Measurements from ENCODE around the gene JPH3. TPM values are rescaled to one million over a fixed set of nuclear protein-coding genes. Genes with fewer than 3 reads are reported as not detected.

The JPH3 gene
- total RNA-seq, 1 experiment from 2014 or later: 32.7 TPM

GRCh38 chr16:87611456-87611855 is 9.1 kb downstream of the JPH3 start:
- Histone ChIP-seq H3K56ac (ENCODE audit: insufficient read length, low read depth, low read length) (no peak overlapping the region), H3K9ac (ENCODE audit: extremely low read depth, insufficient read length, low read length) (no peak overlapping the region), H2AFZ (ENCODE audit: low read length) (no peak overlapping the region), H2BK120ac (ENCODE audit: low read depth, low read length, poor library complexity, severe bottlenecking) (no peak overlapping the region), H3K14ac (ENCODE audit: insufficient read depth, low read length) (no peak overlapping the region), H3K23ac (ENCODE audit: insufficient read length, low read depth, low read length) (no peak overlapping the region), H3K4me2 (ENCODE audit: insufficient read depth, insufficient read length, low read length) (no peak overlapping the region), H2BK12ac (ENCODE audit: insufficient read length, low read depth, low read length) (no peak overlapping the region), H3K4me1 (ENCODE audit: insufficient read depth, low read length) (no peaks in the 10 kb centered on the region), H4K20me1 (ENCODE audit: control insufficient read depth, insufficient read depth, insufficient read length) (peaks cover 2% of the 10 kb centered on the region), H3K9me3 (ENCODE audit: control insufficient read depth, low read depth, low read length) (no peaks in the 10 kb centered on the region), H2BK5ac (ENCODE audit: insufficient read length, low read length) (no peak overlapping the region), H3K79me2 (ENCODE audit: insufficient read depth, low read length) (no peaks in the 10 kb centered on the region), H3K79me1 (ENCODE audit: insufficient read depth, low read depth, low read length, poor library complexity, severe bottlenecking) (no peaks in the 10 kb centered on the region), H2BK20ac (ENCODE audit: low read depth, low read length, poor library complexity, severe bottlenecking) (no peak overlapping the region), H3K4ac (ENCODE audit: low read depth, low read length) (no peak overlapping the region), H4K5ac (ENCODE audit: insufficient read length, low read depth, low read length) (no peak overlapping the region), H3K23me2 (ENCODE audit: insufficient read length, low read depth, low read length, poor library complexity, severe bottlenecking) (no peaks in the 10 kb centered on the region), H2BK15ac (ENCODE audit: low read depth, low read length) (no peak overlapping the region), H2AK5ac (ENCODE audit: insufficient read length, low read length) (no peak overlapping the region), H3K27me3 (ENCODE audit: insufficient read depth, low read length) (no peaks in the 10 kb centered on the region), H4K8ac (replicated peaks; ENCODE audit: insufficient read length, low read depth, low read length) (no peak overlapping the region), H3K27ac (ENCODE audit: insufficient read length, low read depth, low read length) (no peak overlapping the region), H3T11ph (ENCODE audit: low read length) (no peak overlapping the region), H3K18ac (ENCODE audit: insufficient read length, low read depth, low read length) (no peak overlapping the region), H4K91ac (ENCODE audit: insufficient read length, low read depth, low read length) (no peak overlapping the region)
- Mint-ChIP-seq H3K27ac (no peak overlapping the region; a peak in 1 of 7 replicates), H3K36me3 (ENCODE audit: insufficient read depth in 1 of 3, low read depth in 3 of 3) (peaks cover 0 to 16% (median 0%) of the 10 kb centered on the region in 3 experiments; a peak in 2 of 7 replicates), H3K4me1 (peaks cover 11 to 12% of the 10 kb centered on the region in 2 experiments), H3K4me3 (no peak overlapping the region), H3K27me3 (ENCODE audit: low read depth) (peaks cover 3% of the 10 kb centered on the region; the same call in 1 of the 2 replicates), H3K9me3 (no peaks in the 10 kb centered on the region)
- WGBS (ENCODE audit: extremely low coverage, insufficient read length, low lambda C conversion rate): no CpG with 5 or more reads among the region's 6 CpGs
- no peak for DNase-seq
- TF ChIP-seq, protein P1, sequence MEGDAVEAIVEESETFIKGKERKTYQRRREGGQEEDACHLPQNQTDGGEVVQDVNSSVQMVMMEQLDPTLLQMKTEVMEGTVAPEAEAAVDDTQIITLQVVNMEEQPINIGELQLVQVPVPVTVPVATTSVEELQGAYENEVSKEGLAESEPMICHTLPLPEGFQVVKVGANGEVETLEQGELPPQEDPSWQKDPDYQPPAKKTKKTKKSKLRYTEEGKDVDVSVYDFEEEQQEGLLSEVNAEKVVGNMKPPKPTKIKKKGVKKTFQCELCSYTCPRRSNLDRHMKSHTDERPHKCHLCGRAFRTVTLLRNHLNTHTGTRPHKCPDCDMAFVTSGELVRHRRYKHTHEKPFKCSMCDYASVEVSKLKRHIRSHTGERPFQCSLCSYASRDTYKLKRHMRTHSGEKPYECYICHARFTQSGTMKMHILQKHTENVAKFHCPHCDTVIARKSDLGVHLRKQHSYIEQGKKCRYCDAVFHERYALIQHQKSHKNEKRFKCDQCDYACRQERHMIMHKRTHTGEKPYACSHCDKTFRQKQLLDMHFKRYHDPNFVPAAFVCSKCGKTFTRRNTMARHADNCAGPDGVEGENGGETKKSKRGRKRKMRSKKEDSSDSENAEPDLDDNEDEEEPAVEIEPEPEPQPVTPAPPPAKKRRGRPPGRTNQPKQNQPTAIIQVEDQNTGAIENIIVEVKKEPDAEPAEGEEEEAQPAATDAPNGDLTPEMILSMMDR (conservative IDR thresholded peaks at IDR 0.05): no peak

Data from H9 (cell line).